ENCODE results near the gene USP6NL. TPM values are rescaled to one million over a fixed set of nuclear protein-coding genes. Genes with fewer than 3 reads are reported as not detected.

USP6NL gene
- polyA plus RNA-seq, 1 donor (not counting 4 experiments of a cell fraction or from before 2014, with no cell fraction given), result 8.7 TPM

DNA sequence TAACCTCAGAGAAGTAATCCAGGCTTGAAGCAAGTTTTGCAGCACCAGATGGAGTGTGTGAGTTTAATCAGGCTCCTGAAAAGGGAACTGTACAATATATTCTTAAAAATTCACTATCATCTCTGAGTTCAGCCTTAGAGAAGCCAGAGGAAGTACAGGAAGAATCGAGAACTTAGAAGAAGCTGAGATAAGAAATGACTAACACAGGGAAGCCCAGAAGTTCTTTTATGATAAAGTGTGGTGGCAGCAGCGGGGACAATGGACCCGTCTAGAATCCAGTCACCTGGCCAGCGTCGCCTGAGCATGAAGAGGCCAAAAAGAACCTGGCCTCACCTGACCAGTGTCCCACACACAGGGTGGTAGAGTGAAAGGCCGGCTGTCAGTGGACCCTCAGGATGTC is 161.0 kb downstream of the USP6NL start:
- Histone ChIP-seq H3K36me3 (ENCODE audit: control insufficient read depth in 2 of 2, extremely low read depth in 1 of 2, insufficient read depth in 2 of 2, low read length in 2 of 2) (no peaks in the 10 kb centered on the region), H4K20me1 (ENCODE audit: control insufficient read depth, extremely low read depth, insufficient read depth, low read length) (no peaks in the 10 kb centered on the region), H3K4me2 (ENCODE audit: control insufficient read depth, extremely low read depth, insufficient read depth, low read depth, low read length) (no peak overlapping the region), H3K27ac (ENCODE audit: control insufficient read depth, insufficient read depth, low read length) (no peak overlapping the region), H3K9me1 (ENCODE audit: control insufficient read depth, extremely low read depth, insufficient read depth, low read length) (no peaks in the 10 kb centered on the region), H2AFZ (ENCODE audit: control insufficient read depth, low read length) (no peak overlapping the region), H3K4me1 (ENCODE audit: control insufficient read depth, extremely low read depth, insufficient read depth, low read length) (no peaks in the 10 kb centered on the region), H3K27me3 (ENCODE audit: control insufficient read depth, extremely low read depth, insufficient read depth, low read length) (peaks cover 28% of the 10 kb centered on the region), H3K4me3 (ENCODE audit: control insufficient read depth in 2 of 3, extremely low read depth in 1 of 3, insufficient read depth in 2 of 3, low read depth in 1 of 3, low read length in 3 of 3) (no peak overlapping the region), H3K9me3 (ENCODE audit: control insufficient read depth, low read depth, low read length) (no peaks in the 10 kb centered on the region), H3K79me2 (ENCODE audit: control insufficient read depth, insufficient read depth, low read length) (no peaks in the 10 kb centered on the region), H3K9ac (ENCODE audit: control insufficient read depth, extremely low read depth, insufficient read depth, low read length) (no peak overlapping the region)
- no peak for TF ChIP-seq EZH2 (IDR thresholded peaks at IDR 0.05; ENCODE audit: low read length)
- TF ChIP-seq, protein P1, sequence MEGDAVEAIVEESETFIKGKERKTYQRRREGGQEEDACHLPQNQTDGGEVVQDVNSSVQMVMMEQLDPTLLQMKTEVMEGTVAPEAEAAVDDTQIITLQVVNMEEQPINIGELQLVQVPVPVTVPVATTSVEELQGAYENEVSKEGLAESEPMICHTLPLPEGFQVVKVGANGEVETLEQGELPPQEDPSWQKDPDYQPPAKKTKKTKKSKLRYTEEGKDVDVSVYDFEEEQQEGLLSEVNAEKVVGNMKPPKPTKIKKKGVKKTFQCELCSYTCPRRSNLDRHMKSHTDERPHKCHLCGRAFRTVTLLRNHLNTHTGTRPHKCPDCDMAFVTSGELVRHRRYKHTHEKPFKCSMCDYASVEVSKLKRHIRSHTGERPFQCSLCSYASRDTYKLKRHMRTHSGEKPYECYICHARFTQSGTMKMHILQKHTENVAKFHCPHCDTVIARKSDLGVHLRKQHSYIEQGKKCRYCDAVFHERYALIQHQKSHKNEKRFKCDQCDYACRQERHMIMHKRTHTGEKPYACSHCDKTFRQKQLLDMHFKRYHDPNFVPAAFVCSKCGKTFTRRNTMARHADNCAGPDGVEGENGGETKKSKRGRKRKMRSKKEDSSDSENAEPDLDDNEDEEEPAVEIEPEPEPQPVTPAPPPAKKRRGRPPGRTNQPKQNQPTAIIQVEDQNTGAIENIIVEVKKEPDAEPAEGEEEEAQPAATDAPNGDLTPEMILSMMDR (optimal IDR thresholded peaks at IDR 0.05 in 1 of 3, IDR thresholded peaks at IDR 0.05 in 1 of 3, conservative IDR thresholded peaks at IDR 0.05 in 1 of 3; ENCODE audit: extremely low read depth in 1 of 3, insufficient read depth in 2 of 3, low read length in 3 of 3), result no peak
- DNase-seq (ENCODE audit: low read depth, low spot score) (no peak), FAIRE-seq (no peak)
- dilution Hi-C loops (cut with MboI; ENCODE audit: extremely low pct_ligation_motif_present, low sequenced_read_pairs), result no loop called here

DNA sequence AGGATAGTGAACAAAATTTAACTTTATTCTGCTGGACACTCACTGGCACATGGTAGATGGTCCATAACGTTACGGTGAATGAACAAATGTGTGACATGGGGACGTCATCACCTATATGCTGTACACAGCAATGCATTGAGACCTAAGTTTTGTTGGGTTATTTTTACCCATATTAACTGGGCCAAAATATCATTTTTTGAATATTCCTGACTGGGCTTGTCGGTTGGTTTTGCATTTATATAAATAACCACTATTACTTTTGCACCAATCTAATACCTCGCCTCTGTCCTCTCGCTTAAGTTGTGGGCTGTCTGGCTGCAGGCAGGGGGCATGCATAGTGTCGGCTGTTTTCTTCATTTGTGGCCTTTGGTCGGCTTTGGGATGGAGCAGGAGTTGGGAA is 161.7 kb downstream of the USP6NL start:
- no peak for DNase-seq (ENCODE audit: low read depth, low spot score)
- Histone ChIP-seq H3K36me3 (ENCODE audit: control insufficient read depth in 2 of 2, extremely low read depth in 1 of 2, insufficient read depth in 2 of 2, low read length in 2 of 2) (no peaks in the 10 kb centered on the region), H3K4me3 (ENCODE audit: control insufficient read depth in 2 of 3, extremely low read depth in 1 of 3, insufficient read depth in 2 of 3, low read depth in 1 of 3, low read length in 3 of 3) (no peak overlapping the region), H3K4me2 (ENCODE audit: control insufficient read depth, extremely low read depth, insufficient read depth, low read depth, low read length) (no peak overlapping the region), H2AFZ (ENCODE audit: control insufficient read depth, low read length) (no peak overlapping the region), H3K9me3 (ENCODE audit: control insufficient read depth, low read depth, low read length) (no peaks in the 10 kb centered on the region), H3K79me2 (ENCODE audit: control insufficient read depth, insufficient read depth, low read length) (no peaks in the 10 kb centered on the region), H3K4me1 (ENCODE audit: control insufficient read depth, extremely low read depth, insufficient read depth, low read length) (no peaks in the 10 kb centered on the region), H4K20me1 (ENCODE audit: control insufficient read depth, extremely low read depth, insufficient read depth, low read length) (no peaks in the 10 kb centered on the region), H3K27ac (ENCODE audit: control insufficient read depth, insufficient read depth, low read length) (no peak overlapping the region), H3K27me3 (ENCODE audit: control insufficient read depth, extremely low read depth, insufficient read depth, low read length) (peaks cover 28% of the 10 kb centered on the region), H3K9me1 (ENCODE audit: control insufficient read depth, extremely low read depth, insufficient read depth, low read length) (no peaks in the 10 kb centered on the region), H3K9ac (ENCODE audit: control insufficient read depth, extremely low read depth, insufficient read depth, low read length) (no peak overlapping the region)
- TF ChIP-seq, protein P1 (optimal IDR thresholded peaks at IDR 0.05 in 1 of 3, IDR thresholded peaks at IDR 0.05 in 1 of 3, conservative IDR thresholded peaks at IDR 0.05 in 1 of 3; ENCODE audit: extremely low read depth in 1 of 3, insufficient read depth in 2 of 3, low read length in 3 of 3), result no peak
- no peak for TF ChIP-seq EZH2 (IDR thresholded peaks at IDR 0.05; ENCODE audit: low read length)
- dilution Hi-C loops (cut with MboI; ENCODE audit: extremely low pct_ligation_motif_present, low sequenced_read_pairs), result no loop called here
- no peak for FAIRE-seq
